ENCODE data around the gene RANGAP1.
A peak's percentile ranks its signal among the peaks of the same experiment; 100 is the strongest.
"Not testable (repeated sequence)": the region's sequence is repeated elsewhere in the genome, so short reads cannot be mapped to it uniquely, and the experiment has no call there.

The RANGAP1 gene

DNA sequence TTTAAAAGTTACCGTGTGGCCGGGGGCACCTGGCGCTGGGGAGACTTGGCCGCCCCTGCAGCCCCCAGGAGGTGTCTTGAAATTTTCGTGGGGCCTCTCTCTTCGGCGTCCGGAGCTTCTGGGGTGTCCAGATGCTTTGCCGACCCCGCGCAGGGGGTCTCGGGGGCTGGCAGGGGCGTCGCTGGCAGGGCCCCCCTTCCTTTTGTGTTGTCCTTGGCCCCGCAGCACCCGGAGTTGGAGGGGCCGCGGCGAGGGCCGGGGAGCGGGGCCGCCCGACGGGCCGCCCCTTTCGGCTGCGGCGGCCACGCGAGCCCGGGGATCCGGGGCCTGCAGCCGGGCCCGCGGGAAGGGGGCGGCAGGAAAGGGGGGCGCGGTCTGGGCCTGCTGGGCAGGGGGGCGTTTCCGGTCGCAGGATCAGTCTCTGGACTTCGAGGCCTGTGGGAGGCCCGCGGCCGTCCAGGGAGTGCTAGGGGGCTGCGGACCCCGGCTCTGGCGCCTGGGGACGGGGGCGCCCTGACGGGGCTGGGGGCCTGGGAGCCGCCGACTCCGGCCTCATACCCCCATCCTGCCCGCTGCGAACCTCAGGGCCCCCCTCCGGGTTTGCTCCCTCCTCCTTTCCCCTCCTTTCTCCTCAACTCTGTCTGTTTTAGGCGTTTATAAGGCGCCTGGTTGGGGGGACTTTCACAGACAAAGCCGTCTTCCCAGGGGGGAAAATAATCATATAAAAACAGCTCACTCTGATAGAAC is 16.2 kb upstream of the RANGAP1 start:
- DNase-seq: no peak
- in situ Hi-C loops (cut with HindIII; ENCODE audit: low pct_ligation_motif_present, low pct_unique_long_range_greater_than_20kb, low sequenced_read_pairs): no loop called here

DNA sequence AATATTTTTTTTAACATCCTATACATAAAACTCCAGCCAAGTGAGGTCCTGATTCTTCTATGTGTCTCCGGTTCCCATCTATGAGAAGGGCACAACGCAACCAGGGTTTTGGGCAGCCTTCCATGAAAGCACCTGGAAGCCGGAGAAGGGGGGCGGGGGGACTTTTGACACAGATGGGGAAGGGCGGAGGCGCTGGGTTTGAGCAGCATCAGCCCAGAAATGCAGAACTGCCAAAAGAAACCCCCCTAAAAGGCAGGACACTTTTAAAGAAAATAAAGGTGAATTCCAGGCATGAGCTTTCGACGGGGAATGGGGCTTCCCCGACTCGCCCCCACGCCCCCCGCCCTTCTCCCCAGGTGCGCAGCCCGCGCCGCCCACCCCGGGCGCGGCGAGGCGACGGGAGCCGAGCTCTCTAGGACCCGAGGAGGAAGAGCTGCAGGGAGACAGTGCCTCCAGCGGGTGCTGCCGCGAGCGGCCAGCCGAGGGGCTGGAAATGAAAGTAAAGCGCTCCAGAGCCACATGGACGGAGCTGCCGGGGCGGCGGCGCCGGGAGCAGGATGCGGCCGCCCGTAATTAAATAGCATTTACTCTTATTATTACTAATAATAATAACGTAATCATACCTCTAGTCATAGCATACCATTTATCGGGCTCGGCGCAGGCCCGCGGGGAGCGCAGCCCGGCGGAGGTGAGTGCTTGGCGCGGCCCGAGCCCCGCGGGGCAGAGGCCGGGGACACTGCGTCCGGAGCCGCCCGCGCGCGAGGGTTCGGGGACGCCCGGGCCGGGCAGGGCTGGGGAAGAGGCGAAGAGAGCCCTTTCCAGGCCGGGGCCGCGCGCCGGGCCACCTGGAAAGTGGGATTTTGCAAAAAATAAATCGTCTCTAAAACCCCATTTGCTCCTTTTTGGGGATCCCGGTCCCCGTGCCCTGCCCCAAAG is 15.4 kb upstream of the RANGAP1 start, which contains the start of gene ZC3H7B:
Gene ZC3H7B (plus strand): TSS at position 441 of the 936 bp plus-strand sequence. CDS start 19,136 bp downstream, outside the sequence.
- DNase-seq: peak; percentile 82
- in situ Hi-C loops (cut with HindIII; ENCODE audit: low pct_ligation_motif_present, low pct_unique_long_range_greater_than_20kb, low sequenced_read_pairs): no loop called here

DNA sequence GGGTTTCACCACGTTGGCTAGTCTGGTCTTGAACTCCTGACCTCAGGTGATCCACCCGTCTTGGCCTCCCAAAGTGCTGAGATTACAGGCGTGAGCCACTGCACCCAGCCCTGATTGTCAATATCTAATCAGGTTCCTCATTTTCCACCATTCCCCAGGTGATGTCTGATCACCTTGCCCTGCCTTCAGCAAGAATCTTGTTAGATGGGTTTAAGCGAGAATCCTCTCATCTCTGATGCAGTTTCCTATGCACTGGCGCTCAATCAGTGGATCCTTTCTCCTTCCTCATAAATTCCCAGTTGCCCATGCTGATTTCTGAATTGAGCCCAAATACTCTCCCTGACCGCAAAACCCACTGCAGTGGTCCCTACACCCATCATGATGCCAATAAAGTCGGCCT is 14.7 kb upstream of the RANGAP1 start:
- in situ Hi-C loops (cut with HindIII; ENCODE audit: low pct_ligation_motif_present, low pct_unique_long_range_greater_than_20kb, low sequenced_read_pairs): no loop called here
- no peak for DNase-seq

DNA sequence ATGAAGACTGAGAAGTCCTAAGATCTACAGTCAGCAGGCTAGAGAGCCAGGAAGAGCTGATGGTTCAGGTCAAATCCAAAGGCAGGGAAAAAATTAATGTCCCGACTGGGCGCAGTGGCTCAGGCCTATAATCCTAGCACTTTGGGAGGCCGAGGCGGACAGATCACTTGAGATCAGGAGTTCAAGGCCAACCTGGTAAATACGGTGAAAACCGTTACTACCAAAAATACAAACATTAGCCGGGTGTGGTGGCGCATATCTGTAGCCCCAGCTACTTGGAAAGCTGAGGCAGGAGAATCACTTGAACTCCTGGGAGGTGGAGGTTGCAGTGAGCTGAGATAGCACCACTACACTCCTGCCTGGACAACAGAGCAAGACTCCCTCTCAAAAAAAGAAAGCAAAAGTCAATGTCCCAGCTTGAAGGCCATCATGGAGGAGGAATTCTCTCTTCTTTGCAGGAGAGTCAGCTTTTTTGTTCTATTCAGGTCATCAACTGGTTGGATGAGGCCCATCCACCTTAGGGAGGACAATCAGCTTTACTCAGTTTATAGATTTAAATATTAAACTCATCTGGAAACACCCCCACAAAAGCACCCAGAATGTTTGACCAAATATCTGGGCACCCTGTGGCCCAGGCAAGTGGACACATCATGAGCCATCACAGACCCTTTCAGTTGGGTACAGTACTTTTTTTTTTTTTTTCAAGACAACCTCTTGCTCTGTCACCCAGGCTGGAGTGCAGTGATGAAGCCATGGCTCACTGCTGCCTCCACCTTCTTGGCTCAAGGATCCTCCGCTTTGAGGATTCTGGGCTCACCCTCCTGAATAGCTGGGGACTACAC is 11.1 kb upstream of the RANGAP1 start:
- no peak for DNase-seq
- in situ Hi-C loops (cut with HindIII; ENCODE audit: low pct_ligation_motif_present, low pct_unique_long_range_greater_than_20kb, low sequenced_read_pairs): no loop called here

DNA sequence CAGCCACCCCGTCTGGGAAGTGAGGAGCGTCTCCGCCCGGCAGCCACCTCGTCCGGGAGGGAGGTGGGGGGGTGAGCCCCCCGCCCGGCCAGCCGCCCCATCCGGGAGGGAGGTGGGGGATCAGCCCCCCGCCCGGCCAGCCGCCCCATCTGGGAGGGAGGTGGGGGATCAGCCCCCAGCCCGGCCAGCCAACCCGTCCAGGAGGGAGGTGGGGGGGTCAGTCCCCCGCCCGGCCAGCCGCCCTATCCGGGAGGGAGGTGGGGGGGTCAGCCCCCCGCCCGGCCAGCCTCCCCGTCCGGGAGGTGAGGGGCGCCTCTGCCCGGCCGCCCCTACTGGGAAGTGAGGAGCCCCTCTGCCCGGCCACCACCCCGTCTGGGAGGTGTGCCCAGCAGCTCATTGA is 8.8 kb upstream of the RANGAP1 start:
- DNase-seq; in situ Hi-C loops (cut with HindIII; ENCODE audit: low pct_ligation_motif_present, low pct_unique_long_range_greater_than_20kb, low sequenced_read_pairs): not testable (repeated sequence)

DNA sequence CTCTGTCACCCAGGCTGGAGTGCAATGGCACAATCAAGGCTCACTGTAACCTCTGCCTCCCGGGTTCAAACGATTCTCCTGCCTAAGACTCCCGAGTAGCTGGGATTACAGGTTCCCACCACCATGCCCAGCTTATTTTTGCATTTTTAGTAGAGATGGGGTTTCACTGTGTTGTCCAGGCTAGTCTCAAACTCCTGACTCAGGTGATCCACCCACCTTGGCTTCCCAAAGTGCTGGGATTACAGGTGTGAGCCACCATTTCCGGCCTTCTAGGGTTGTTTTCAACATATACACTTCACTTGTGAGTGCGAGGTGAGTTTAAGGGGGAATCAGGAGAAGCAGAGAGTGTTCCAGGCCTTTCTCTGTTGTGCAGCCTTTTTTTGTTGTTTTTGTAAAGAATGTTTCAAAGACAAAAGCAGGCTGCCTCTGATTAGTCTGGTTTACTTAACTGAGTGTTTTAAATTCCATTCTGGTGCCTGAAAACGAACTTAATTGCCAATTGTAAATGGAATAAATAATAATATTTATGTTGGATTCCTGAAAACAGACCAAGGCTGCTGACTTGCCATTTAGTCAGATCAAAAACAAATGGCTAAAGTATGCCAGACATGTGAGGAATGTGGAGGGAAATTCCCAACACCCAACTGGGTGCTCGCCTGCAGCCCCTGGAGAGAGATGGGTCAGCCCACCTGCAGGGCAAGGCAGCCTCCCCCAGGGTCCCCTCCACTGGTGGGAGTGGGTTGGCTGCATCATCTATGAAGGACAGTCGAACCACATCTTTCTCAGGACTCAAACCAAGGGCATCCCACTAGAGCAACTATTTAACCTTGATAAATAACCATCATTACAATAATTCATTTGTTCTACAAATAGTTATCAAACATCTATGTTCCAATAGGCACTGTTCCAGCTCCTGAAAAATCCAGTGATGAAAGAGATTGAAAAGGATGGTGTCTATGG is 4.6 kb upstream of the RANGAP1 start:
- in situ Hi-C loops (cut with HindIII; ENCODE audit: low pct_ligation_motif_present, low pct_unique_long_range_greater_than_20kb, low sequenced_read_pairs): no loop called here
- peak; percentile 89 for DNase-seq

DNA sequence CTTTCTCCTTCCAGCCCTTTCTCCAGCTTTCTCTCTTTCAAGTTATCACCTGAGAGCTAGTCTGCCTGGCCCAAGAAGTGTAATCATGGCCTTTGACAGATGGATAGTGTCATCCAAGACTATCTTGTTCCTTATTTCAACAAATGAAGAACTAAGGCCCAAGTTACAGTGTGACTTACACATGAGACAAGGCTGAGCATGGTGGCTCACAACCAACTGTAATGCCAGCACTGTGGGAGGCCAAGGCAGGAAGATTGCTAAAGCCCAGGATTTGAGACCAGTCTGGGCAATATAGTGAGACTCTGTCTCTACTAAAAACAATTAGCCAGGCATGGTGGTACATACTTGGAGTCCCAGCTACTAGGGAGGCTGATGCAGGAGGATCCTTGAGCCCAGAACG is 3.7 kb upstream of the RANGAP1 start:
- DNase-seq: no peak
- in situ Hi-C loops (cut with HindIII; ENCODE audit: low pct_ligation_motif_present, low pct_unique_long_range_greater_than_20kb, low sequenced_read_pairs): no loop called here

DNA sequence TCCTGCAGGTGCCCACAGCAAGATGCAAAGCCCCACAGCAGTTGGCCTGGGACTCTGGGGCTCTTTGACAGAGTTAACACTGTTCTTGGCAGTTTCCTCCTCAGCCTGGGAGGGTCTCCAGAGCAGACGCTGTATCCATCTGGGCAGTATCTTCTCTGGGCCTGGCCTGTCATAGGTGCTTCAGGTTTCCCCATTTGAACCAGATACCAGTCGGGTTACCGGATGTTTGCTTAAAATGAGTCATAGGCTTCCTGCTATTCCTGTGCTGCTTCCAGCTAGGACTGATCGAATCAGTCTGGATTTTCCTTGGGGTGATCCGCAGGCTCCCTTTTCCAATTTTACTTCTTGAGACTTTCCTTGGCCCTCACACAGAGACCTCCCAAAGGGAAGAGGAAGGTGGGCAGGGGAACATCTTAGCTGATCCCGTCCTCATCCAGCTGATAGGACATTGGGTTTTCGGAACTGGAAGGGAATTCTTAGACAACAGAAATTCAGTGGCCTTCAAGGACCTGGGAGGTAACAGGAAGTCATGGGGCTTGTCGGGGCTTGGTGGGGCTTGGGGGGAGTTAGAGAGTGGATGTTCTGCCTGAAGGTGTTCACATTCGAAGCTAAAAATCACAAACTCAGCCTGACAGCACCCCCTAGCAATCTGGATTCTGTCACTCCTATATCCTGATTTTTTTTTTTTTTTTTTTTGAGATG is 2.4 kb upstream of the RANGAP1 start:
- in situ Hi-C loops (cut with HindIII; ENCODE audit: low pct_ligation_motif_present, low pct_unique_long_range_greater_than_20kb, low sequenced_read_pairs): no loop called here
- DNase-seq: peak; percentile 80

DNA sequence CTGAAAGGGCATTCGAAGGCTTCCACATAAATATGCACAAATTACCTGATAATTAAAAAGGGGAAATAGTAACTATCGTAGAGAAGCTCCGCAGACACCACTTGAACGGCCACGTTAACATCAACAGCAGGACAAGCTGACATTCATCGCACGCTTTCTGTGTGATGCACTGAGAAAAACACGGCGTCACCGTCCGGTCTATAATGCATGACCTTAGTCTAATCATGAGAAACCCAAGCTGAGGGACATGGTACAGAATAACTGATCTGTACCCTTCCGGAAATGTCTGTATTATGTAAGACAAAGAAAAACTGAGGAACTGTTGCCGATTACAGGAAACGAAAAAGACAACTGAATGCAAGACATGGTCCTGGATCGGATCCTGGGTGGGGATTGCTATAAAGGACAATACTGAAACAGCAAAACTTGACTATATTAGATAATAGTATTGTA is 678 bp upstream of the RANGAP1 start:
- in situ Hi-C loops (cut with HindIII; ENCODE audit: low pct_ligation_motif_present, low pct_unique_long_range_greater_than_20kb, low sequenced_read_pairs): no loop called here
- peak; percentile 37 for DNase-seq

DNA sequence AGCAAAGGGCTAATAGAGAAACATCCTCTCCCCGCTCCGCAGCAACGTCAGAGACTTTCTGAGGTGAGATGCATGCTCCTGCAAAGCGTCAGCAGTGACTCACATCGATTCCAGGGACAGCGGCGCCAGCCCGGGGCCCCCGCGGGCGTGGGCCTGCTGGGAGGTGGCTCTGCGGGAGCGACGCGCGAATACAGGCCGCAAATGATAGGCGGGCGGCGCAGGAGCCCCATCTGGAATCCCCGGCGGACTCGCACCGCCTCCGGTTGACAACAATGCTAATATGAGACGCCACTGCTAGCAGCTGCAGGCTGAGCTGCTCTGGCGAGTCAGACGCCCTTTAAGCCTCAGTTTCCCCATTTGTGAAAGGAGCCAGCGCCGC is 557 bp downstream of the RANGAP1 start:
- DNase-seq: peak; percentile 86
- in situ Hi-C loops (cut with HindIII; ENCODE audit: low pct_ligation_motif_present, low pct_unique_long_range_greater_than_20kb, low sequenced_read_pairs): no loop called here

DNA sequence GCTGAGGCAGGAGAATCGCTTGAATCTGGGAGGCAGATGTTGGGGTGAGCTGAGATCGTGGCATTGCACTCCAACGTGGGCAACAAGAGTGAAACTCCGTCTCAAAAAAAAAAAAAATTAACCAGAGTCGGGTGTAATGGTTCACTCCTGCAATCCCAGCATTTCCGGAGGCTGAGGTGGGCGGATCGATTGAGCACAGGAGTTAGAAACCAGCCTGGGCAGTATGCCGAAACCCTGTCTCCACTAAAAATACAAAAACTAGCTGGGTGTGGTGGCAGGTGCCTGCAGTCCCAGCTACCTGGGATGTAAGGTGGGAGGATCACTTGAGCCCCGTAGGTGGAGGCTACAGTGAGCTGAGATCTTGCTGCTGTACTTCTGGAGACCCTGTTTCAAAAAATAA is 1.5 kb downstream of the RANGAP1 start:
- in situ Hi-C loops (cut with HindIII; ENCODE audit: low pct_ligation_motif_present, low pct_unique_long_range_greater_than_20kb, low sequenced_read_pairs): no loop called here

DNA sequence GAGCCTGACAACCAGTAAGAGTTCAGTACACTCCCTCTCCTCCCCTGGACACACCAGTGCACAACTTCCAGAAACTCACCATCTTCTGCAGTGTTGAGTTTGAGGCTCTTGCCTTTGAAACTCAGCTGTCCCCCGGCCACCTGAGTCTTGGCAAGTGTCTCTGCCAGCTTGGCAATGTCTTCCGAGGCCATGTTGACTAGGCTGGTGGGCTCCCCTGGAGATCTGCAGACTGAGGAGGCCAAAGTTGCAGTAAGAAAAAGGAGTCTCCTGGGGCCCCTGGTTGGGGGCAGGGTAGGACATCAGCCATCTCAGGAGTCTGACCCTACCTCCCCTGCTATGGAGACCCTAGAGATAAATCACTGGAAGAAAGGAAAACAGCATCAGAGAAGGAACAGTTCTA is 5.1 kb downstream of the RANGAP1 start:
- no peak for DNase-seq
- in situ Hi-C loops (cut with HindIII; ENCODE audit: low pct_ligation_motif_present, low pct_unique_long_range_greater_than_20kb, low sequenced_read_pairs): no loop called here

More for the DNA sequence above, 1.5 kb downstream of the RANGAP1 start:
- DNase-seq: no peak

DNA sequence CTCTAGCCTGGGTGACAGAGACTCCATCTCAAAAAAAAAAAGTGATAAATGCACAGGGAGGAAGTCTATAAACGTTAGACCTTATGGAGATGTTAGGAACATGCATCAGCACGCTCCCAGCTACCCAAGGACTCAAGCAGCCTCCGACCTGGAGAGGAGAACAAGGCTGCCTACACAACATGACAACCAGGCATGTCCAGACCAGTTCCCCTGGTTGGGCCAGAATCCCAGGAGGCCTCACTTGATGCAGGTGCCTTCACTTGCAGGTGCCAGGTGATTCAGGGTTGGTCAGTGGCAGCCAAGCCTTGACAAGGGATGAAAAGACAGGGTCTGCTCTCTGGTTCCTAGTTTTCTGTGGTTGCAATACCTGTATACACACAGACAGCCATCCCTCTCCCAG is 5.9 kb downstream of the RANGAP1 start:
- DNase-seq: no peak
- in situ Hi-C loops (cut with HindIII; ENCODE audit: low pct_ligation_motif_present, low pct_unique_long_range_greater_than_20kb, low sequenced_read_pairs): no loop called here

DNA sequence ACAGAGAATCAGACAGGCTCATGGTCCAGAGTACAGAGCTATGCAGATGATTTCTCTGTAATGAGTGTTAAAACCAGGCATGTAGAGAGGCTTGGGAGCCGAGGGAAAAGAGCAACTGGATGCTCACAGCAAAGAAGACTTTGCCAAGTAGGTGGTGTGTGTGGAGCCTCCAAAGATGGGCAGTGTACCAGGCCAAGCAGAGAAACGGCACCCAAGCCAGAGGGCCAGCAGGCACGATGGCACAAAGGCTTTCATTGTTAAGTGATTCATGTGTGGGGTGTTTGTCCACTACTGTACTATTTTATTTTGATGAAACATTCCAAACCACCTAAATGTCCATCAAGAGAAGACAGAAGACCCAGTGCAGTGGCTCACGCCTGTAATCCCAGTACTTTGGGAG is 11.1 kb downstream of the RANGAP1 start:
- in situ Hi-C loops (cut with HindIII; ENCODE audit: low pct_ligation_motif_present, low pct_unique_long_range_greater_than_20kb, low sequenced_read_pairs): no loop called here
- DNase-seq: no peak

DNA sequence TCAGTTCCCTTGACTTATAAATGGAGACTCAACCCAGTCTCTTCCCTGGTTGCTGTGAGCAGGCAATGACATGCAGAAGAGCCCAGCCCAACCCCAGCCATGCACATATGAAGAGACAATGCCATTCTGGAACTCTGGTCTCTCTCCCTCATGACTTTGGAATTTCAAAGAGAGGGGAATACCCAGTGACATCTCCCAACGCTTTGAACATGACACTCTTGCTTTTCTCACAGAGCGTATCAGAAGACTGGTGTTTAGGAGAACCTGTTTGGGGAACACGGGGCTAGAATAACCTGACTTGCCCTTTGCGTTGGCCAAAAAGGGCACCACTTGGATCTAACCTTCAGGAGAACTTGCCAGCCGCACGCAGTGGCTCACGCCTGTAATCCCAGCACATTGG is 12.9 kb downstream of the RANGAP1 start:
- DNase-seq: no peak
- in situ Hi-C loops (cut with HindIII; ENCODE audit: low pct_ligation_motif_present, low pct_unique_long_range_greater_than_20kb, low sequenced_read_pairs): no loop called here

DNA sequence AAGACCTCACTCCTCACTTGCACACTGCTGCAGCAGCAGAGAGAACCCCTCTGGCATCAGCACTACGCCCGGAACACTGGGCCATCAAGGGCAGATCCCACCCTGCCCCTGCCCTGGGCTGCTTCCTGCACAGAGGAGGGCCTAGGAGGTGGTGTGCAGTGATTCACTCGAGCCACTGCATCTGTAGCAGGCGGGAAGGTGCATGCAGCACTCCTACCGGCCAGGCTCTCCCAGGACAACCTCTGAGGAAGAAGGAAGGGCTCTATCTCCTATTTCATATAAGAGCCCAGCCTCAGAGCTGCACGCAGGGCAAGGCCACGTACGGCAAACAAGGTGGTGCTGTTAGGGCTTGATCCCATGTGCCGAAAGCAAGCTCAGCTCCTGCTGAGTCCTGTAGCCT is 14.2 kb downstream of the RANGAP1 start:
- in situ Hi-C loops (cut with HindIII; ENCODE audit: low pct_ligation_motif_present, low pct_unique_long_range_greater_than_20kb, low sequenced_read_pairs): no loop called here
- no peak for DNase-seq

DNA sequence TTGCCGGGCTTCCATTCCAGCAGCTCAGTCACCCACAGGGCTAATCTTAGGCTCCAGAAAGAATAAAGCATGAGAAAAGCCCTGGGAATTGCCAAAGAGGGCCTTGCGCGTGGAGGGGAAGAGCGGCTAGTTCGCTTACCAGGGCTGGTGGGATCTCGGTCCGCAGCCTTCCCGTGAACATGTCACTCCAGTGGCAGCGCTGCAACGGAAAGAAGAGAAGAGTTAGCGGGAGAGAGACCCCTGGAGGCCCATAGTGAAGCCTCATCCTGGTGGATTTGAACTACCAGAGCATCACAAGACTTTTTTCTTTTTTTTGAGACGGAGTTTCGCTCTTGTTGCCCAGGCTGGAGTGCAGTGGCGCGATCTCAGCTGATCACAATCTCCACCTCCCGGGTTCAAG is 18.0 kb downstream of the RANGAP1 start:
- in situ Hi-C loops (cut with HindIII; ENCODE audit: low pct_ligation_motif_present, low pct_unique_long_range_greater_than_20kb, low sequenced_read_pairs): no loop called here
- DNase-seq: no peak

Data from ACHN (cell line).